Neural cell (in vitro differentiated cells): ENCODE measurements around the gene HSDL2. TPM values are rescaled to one million over a fixed set of nuclear protein-coding genes. Genes with fewer than 3 reads are reported as not detected.

Source experiments
- H2AFZ ChIP-seq: fragments of 200-600, 300-800 bp; sonication (generic), shearing (Covaris generic); 2 replicates; pipeline ENCODE4 v1.6.0; 2014; ENCODE audit warnings: low read depth, mild to moderate bottlenecking, antibody characterized with exemption, low read length, moderate library complexity
- H3F3A ChIP-seq: fragments of 200-600 bp; shearing (Covaris generic); 2 replicates; pipeline ENCODE4 v1.6.1; 2016; ENCODE audit warnings: mild to moderate bottlenecking, moderate library complexity, mixed read lengths, antibody characterized with exemption, low read length; ENCODE audit not compliant: insufficient read depth, poor library complexity, severe bottlenecking
- H3K27ac ChIP-seq: fragments of 200-600, 300-800 bp; sonication (generic), shearing (Covaris generic); 2 replicates; pipeline ENCODE4 v1.5.1; 2014; ENCODE audit warnings: mild to moderate bottlenecking, low read length, moderate library complexity
- H3K27me3 ChIP-seq: fragments of 300-800, 200-600 bp; sonication (generic), shearing (Covaris generic); 2 replicates; pipeline ENCODE4 v1.6.0; 2014; ENCODE audit warnings: mild to moderate bottlenecking, low read depth, low read length, moderate library complexity; ENCODE audit not compliant: insufficient read depth
- H3K36me3 ChIP-seq: fragments of 300-800, 200-600 bp; sonication (generic), shearing (Covaris generic); 2 replicates; pipeline ENCODE4 v1.5.1; 2014; ENCODE audit warnings: mild to moderate bottlenecking, antibody characterized with exemption, low read length, moderate library complexity; ENCODE audit not compliant: insufficient read depth
- H3K4me2 ChIP-seq: fragments of 300-800, 200-600 bp; sonication (generic), shearing (Covaris generic); 2 replicates; pipeline ENCODE4 v1.6.0; 2014; ENCODE audit warnings: mild to moderate bottlenecking, low read length
- H3K4me3 ChIP-seq: fragments of 300-800, 200-600 bp; sonication (generic), shearing (Covaris generic); 2 replicates; pipeline ENCODE4 v1.5.1; 2014; ENCODE audit warnings: mild to moderate bottlenecking, low read length, moderate library complexity
- H3K79me2 ChIP-seq: fragments of 200-600 bp; shearing (Covaris generic); replicated peaks from 2 replicates; pipeline ENCODE4 v1.6.0; 2014; ENCODE audit warnings: mild to moderate bottlenecking, low read length, moderate library complexity; ENCODE audit not compliant: insufficient read depth
- H3K9ac ChIP-seq: fragments of 300-800, 200-600 bp; sonication (generic), shearing (Covaris generic); 2 replicates; pipeline ENCODE4 v1.6.1; 2016; ENCODE audit warnings: mild to moderate bottlenecking, low read length, mixed read lengths
- H3K9me2 ChIP-seq: fragments of 200-600 bp; shearing (Covaris generic); 2 replicates; pipeline ENCODE4 v1.6.1; 2016; ENCODE audit warnings: mild to moderate bottlenecking, low read length, mixed read lengths; ENCODE audit not compliant: insufficient read depth
- H3K9me3 ChIP-seq: fragments of 200-600, 300-800 bp; sonication (generic), shearing (Covaris generic); 2 replicates; pipeline ENCODE4 v1.6.1; 2016; ENCODE audit warnings: mild to moderate bottlenecking, mixed run types, low read length, moderate library complexity, mixed read lengths
- H4K20me1 ChIP-seq: fragments of 200-600 bp; shearing (Covaris generic); 2 replicates; pipeline ENCODE4 v1.6.1; 2016; ENCODE audit warnings: mild to moderate bottlenecking, mixed run types; ENCODE audit not compliant: insufficient read depth
- EP300 ChIP-seq: fragments of 450-650 bp; conservative IDR thresholded peaks from 2 replicates; pipeline ENCODE4 v1.6.1; 2014; ENCODE audit warnings: antibody characterized with exemption, mild to moderate bottlenecking, moderate library complexity; ENCODE audit not compliant: poor library complexity, severe bottlenecking
- EZH2 ChIP-seq: fragments of 200-600, 300-800 bp; shearing (Covaris generic), sonication (generic); IDR thresholded peaks from 2 replicates; pipeline ENCODE4 v1.6.1; 2014; ENCODE audit warnings: antibody characterized with exemption, low read length, borderline replicate concordance, mild to moderate bottlenecking; ENCODE audit not compliant: insufficient read depth, poor library complexity, severe bottlenecking
- SMC3 ChIP-seq: fragments of 450-650 bp; conservative IDR thresholded peaks from 2 replicates; pipeline ENCODE4 v1.6.1; 2014; ENCODE audit warnings: antibody characterized with exemption, mild to moderate bottlenecking, moderate library complexity; ENCODE audit not compliant: poor library complexity
- TAF1 ChIP-seq: IDR thresholded peaks from 2 replicates; pipeline ENCODE4 v1.6.1; 2012; ENCODE audit warnings: low read depth
- polyA plus RNA-seq: library from polyadenylated mRNA; depleted of rRNA; stranded (reverse); fragments of >200 nt; gene quantifications from 2 replicates; pipeline ENCODE4 v1.2.3, GENCODE V29; 2014
- TF ChIP-seq, protein P1 (sequence below): IDR thresholded peaks from 2 replicates; pipeline ENCODE4 v1.6.1; 2012; ENCODE audit warnings: borderline replicate concordance
- TF ChIP-seq, protein P2 (sequence below): fragments of 450-650 bp; IDR thresholded peaks from 2 replicates; pipeline ENCODE4 v1.5.1; 2014; ENCODE audit warnings: antibody characterized with exemption, mild to moderate bottlenecking, moderate library complexity; ENCODE audit not compliant: poor library complexity, severe bottlenecking

Gene HSDL2
- polyA plus RNA-seq, 1 donor from 2014 or later = 9.0 TPM

DNA sequence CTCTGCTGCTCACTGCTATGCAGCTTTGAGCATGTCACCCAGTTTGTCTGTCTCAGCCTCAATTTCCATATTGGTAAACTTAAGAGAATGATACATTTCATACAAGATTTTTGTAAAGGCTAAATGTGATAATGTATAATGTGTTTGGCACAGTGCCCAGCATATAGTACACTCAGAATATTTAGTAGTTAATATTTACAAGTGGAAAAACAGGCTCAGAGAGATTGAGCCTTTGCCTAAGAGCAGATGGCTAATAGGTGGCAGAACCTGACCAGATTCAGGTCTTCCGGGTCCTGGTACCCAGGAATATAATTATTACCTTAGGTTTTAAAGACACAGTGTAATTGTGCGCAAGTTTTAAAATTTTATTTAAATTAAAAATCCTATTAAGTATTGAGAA is 59.9 kb downstream of the HSDL2 start:
- Histone ChIP-seq H3K4me2 (no peak overlapping the region), H3K79me2 (no peaks in the 10 kb centered on the region), H3K9ac (no peak overlapping the region), H3K27me3 (no peaks in the 10 kb centered on the region), H3K27ac (no peak overlapping the region), H3K4me3 (no peak overlapping the region), H3K9me2 (no peaks in the 10 kb centered on the region), H2AFZ (no peak overlapping the region), H4K20me1 (no peaks in the 10 kb centered on the region), H3K36me3 (no peaks in the 10 kb centered on the region), H3K9me3 (no peaks in the 10 kb centered on the region), H3F3A (no peaks in the 10 kb centered on the region)
- no peak for TF ChIP-seq EP300
- no peak for TF ChIP-seq TAF1
- no peak for TF ChIP-seq EZH2
- TF ChIP-seq SMC3 = no peak
- TF ChIP-seq, protein P1, sequence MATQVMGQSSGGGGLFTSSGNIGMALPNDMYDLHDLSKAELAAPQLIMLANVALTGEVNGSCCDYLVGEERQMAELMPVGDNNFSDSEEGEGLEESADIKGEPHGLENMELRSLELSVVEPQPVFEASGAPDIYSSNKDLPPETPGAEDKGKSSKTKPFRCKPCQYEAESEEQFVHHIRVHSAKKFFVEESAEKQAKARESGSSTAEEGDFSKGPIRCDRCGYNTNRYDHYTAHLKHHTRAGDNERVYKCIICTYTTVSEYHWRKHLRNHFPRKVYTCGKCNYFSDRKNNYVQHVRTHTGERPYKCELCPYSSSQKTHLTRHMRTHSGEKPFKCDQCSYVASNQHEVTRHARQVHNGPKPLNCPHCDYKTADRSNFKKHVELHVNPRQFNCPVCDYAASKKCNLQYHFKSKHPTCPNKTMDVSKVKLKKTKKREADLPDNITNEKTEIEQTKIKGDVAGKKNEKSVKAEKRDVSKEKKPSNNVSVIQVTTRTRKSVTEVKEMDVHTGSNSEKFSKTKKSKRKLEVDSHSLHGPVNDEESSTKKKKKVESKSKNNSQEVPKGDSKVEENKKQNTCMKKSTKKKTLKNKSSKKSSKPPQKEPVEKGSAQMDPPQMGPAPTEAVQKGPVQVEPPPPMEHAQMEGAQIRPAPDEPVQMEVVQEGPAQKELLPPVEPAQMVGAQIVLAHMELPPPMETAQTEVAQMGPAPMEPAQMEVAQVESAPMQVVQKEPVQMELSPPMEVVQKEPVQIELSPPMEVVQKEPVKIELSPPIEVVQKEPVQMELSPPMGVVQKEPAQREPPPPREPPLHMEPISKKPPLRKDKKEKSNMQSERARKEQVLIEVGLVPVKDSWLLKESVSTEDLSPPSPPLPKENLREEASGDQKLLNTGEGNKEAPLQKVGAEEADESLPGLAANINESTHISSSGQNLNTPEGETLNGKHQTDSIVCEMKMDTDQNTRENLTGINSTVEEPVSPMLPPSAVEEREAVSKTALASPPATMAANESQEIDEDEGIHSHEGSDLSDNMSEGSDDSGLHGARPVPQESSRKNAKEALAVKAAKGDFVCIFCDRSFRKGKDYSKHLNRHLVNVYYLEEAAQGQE = no peak
- TF ChIP-seq, protein P2, sequence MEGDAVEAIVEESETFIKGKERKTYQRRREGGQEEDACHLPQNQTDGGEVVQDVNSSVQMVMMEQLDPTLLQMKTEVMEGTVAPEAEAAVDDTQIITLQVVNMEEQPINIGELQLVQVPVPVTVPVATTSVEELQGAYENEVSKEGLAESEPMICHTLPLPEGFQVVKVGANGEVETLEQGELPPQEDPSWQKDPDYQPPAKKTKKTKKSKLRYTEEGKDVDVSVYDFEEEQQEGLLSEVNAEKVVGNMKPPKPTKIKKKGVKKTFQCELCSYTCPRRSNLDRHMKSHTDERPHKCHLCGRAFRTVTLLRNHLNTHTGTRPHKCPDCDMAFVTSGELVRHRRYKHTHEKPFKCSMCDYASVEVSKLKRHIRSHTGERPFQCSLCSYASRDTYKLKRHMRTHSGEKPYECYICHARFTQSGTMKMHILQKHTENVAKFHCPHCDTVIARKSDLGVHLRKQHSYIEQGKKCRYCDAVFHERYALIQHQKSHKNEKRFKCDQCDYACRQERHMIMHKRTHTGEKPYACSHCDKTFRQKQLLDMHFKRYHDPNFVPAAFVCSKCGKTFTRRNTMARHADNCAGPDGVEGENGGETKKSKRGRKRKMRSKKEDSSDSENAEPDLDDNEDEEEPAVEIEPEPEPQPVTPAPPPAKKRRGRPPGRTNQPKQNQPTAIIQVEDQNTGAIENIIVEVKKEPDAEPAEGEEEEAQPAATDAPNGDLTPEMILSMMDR = no peak

DNA sequence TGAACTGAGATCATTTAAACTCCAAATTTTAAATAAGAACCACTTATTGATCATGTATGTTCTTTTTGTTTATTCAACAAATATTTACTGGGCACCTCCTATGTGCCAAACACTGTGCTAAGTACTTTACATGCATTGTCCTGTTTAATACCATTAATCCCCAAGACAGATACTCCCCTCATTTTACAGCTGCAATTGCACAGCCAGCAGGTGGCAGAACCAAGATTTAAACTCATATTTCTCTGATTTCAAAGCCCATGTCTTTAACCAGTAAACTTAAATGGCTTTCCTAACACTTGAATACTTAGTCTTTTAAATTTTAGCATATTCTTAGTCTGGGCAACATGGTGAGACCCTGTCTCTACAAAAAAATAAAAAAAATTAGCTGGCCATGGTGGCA is 63.3 kb downstream of the HSDL2 start:
- H3K36me3 ChIP-seq = no peaks in the 10 kb centered on the region
- no peaks in the 10 kb centered on the region for H3K9me2 ChIP-seq
- no peaks in the 10 kb centered on the region for H3F3A ChIP-seq
- no peaks in the 10 kb centered on the region for H3K79me2 ChIP-seq
- no peaks in the 10 kb centered on the region for H3K27me3 ChIP-seq
- TF ChIP-seq SMC3 (peak; percentile 12), TAF1 (no peak)
- TF ChIP-seq, protein P1 = no peak
- no peak overlapping the region for H2AFZ ChIP-seq
- no peak overlapping the region for H3K27ac ChIP-seq
- H3K4me2 ChIP-seq = no peak overlapping the region
- no peak overlapping the region for H3K4me3 ChIP-seq
- H3K9me3 ChIP-seq = no peaks in the 10 kb centered on the region
- H4K20me1 ChIP-seq = no peaks in the 10 kb centered on the region
- H3K9ac ChIP-seq = no peak overlapping the region
